ENCODE results near the gene CACUL1. TPM values are rescaled to one million over a fixed set of nuclear protein-coding genes. Genes with fewer than 3 reads are reported as not detected.
"Not testable (repeated sequence)": the region's sequence is repeated elsewhere in the genome, so short reads cannot be mapped to it uniquely, and the experiment has no call there.

Gene CACUL1
- total and polyA plus RNA-seq, 4 experiments from 2014 or later = 14.9 to 32.3 (median 31.3) TPM

GRCh38 chr10:118658762-118659161 lies 96.0 kb downstream of the CACUL1 start:
- peak overlapping the region; percentile 26 for H3K27ac ChIP-seq (ENCODE audit: low read depth, low read length)
- H3K27me3 ChIP-seq (ENCODE audit: insufficient read depth, low read length) = no peaks in the 10 kb centered on the region
- H3K36me3 Mint-ChIP-seq = peaks cover 0 to 13% of the 10 kb centered on the region in 2 donors
- intact Hi-C loops (cut with micrococcal nuclease) = loop anchor here (1.0 kb wide), 1 partner anchor 40 kb away; no protein-coding TSS in a partner anchor
- peaks cover 54 to 81% (median 73%) of the 10 kb centered on the region in 4 donors for H3K4me1 Mint-ChIP-seq
- peaks cover 60% of the 10 kb centered on the region for H3K4me1 ChIP-seq (ENCODE audit: insufficient read depth, low read length)
- H3K9me3 ChIP-seq (ENCODE audit: control insufficient read depth in 1 of 2, low read length in 2 of 2) = no peaks in the 10 kb centered on the region
- peak overlapping the region; percentile 19 to 85 (median 71) for H3K27ac Mint-ChIP-seq
- H3K4me3 Mint-ChIP-seq = peak overlapping the region in 7 of 8 donors; percentile 48 to 80 (median 59)
- H3K9me3 Mint-ChIP-seq = peaks cover 6 to 32% (median 15%) of the 10 kb centered on the region in 8 donors
- DNase-seq = no peak
- CTCF ChIA-PET (ENCODE audit: partially characterized antibody) = interaction anchor here (0.9 kb wide), 1 partner anchor 62 kb away, joined by 3 read pairs; no protein-coding TSS in a partner anchor
- H3K4me3 ChIP-seq (ENCODE audit: low read length in 2 of 2) = peak overlapping the region in 1 of 2 donors; percentile 28
- POLR2A ChIA-PET (ENCODE audit: partially characterized antibody) = interaction anchor here (1.8 to 2.1 kb wide), 2 partner anchors 34 to 40 kb away, joined by 4 to 9 read pairs; no protein-coding TSS in a partner anchor
- H3K27me3 Mint-ChIP-seq = peaks cover 2% of the 10 kb centered on the region in 2 donors
- H3K36me3 ChIP-seq (ENCODE audit: insufficient read depth, low read length) = no peaks in the 10 kb centered on the region

GRCh38 chr10:118658168-118658567 lies 96.6 kb downstream of the CACUL1 start:
- Histone ChIP-seq H3K4me1 (ENCODE audit: insufficient read depth, low read length) (peaks cover 54% of the 10 kb centered on the region), H3K4me3 (ENCODE audit: low read length in 2 of 2) (peak overlapping the region in 1 of 2 donors; percentile 28)
- ChIA-PET CTCF (ENCODE audit: partially characterized antibody) (interaction anchor here (0.9 to 1.5 kb wide), 3 partner anchors 35 to 64 kb away, joined by 3 to 5 read pairs (median 4); no protein-coding TSS in a partner anchor), POLR2A (ENCODE audit: partially characterized antibody) (interaction anchor here (1.8 to 2.1 kb wide), 2 partner anchors 34 to 40 kb away, joined by 4 to 9 read pairs; no protein-coding TSS in a partner anchor)
- Mint-ChIP-seq H3K4me1 (peaks cover 50 to 75% (median 68%) of the 10 kb centered on the region in 4 donors), H3K4me3 (peak overlapping the region; percentile 43 to 80 (median 58)), H3K36me3 (peaks cover 0 to 13% of the 10 kb centered on the region in 2 donors), H3K27ac (peak overlapping the region; percentile 19 to 85 (median 71)), H3K9me3 (peaks cover 6 to 33% (median 17%) of the 10 kb centered on the region in 8 donors)
- intact Hi-C loops (cut with micrococcal nuclease) = loop anchor here (1.0 kb wide), 1 partner anchor 40 kb away; no protein-coding TSS in a partner anchor
- H3K27me3 ChIP-seq (ENCODE audit: insufficient read depth, low read length); H3K36me3 ChIP-seq (ENCODE audit: insufficient read depth, low read length); H3K9me3 ChIP-seq (ENCODE audit: control insufficient read depth in 1 of 2, low read length in 2 of 2); H3K27me3 Mint-ChIP-seq; H3K27ac ChIP-seq (ENCODE audit: low read depth, low read length): not testable (repeated sequence)
- peak; percentile 58 to 71 (median 62) for DNase-seq

DNA sequence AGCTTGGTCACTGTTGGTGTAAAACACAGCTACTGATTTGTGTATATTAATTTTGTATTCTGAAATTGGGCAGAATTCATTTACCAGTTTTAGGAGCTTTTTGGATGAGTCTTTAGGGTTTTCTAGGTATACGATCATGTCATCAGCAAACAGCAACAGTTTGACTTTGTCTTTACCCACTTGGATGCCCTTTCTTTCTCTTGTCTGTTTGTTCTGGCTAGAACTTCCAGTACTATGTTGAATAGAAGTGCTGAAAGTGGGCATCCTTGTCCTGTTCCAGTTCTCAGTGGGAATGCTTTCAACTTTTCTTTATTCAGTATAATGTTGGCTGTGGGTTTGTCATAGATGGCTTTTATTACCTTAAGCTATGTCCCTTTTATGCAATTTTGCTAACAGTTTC lies 109.5 kb downstream of the CACUL1 start:
- H3K4me3 Mint-ChIP-seq; POLR2A ChIA-PET (ENCODE audit: partially characterized antibody); H3K4me3 ChIP-seq (ENCODE audit: low read length in 2 of 2); H3K27me3 ChIP-seq (ENCODE audit: insufficient read depth, low read length); intact Hi-C loops (cut with micrococcal nuclease); H3K4me1 Mint-ChIP-seq; H3K36me3 ChIP-seq (ENCODE audit: insufficient read depth, low read length); H3K4me1 ChIP-seq (ENCODE audit: insufficient read depth, low read length); DNase-seq; H3K27ac ChIP-seq (ENCODE audit: low read depth, low read length); CTCF ChIA-PET (ENCODE audit: partially characterized antibody); H3K27me3 Mint-ChIP-seq; H3K36me3 Mint-ChIP-seq; H3K9me3 ChIP-seq (ENCODE audit: control insufficient read depth in 1 of 2, low read length in 2 of 2): not testable (repeated sequence)
- H3K9me3 Mint-ChIP-seq = peaks cover 0 to 28% (median 11%) of the 10 kb centered on the region in 8 donors
- H3K27ac Mint-ChIP-seq = peak overlapping the region in 1 of 7 donors; percentile 45

- POLR2A ChIA-PET (ENCODE audit: partially characterized antibody) = no interaction called here
- Mint-ChIP-seq H3K27ac (no peak overlapping the region), H3K4me3 (no peak overlapping the region), H3K36me3 (peaks cover 0 to 4% of the 10 kb centered on the region in 2 donors), H3K4me1 (peaks cover 0 to 1% (median 0%) of the 10 kb centered on the region in 4 donors), H3K9me3 (peaks cover 0 to 22% (median 13%) of the 10 kb centered on the region in 8 donors), H3K27me3 (no peaks in the 10 kb centered on the region)
- Histone ChIP-seq H3K4me3 (ENCODE audit: low read length in 2 of 2) (no peak overlapping the region), H3K9me3 (ENCODE audit: control insufficient read depth in 1 of 2, low read length in 2 of 2) (no peaks in the 10 kb centered on the region), H3K27ac (ENCODE audit: low read depth, low read length) (no peak overlapping the region), H3K4me1 (ENCODE audit: insufficient read depth, low read length) (no peaks in the 10 kb centered on the region), H3K27me3 (ENCODE audit: insufficient read depth, low read length) (no peaks in the 10 kb centered on the region), H3K36me3 (ENCODE audit: insufficient read depth, low read length) (no peaks in the 10 kb centered on the region)
- CTCF ChIA-PET (ENCODE audit: partially characterized antibody) = no interaction called here
- no peak for DNase-seq
- intact Hi-C loops (cut with micrococcal nuclease) = no loop called here
Measured at GRCh38 chr10:118642228-118642627, 112.5 kb downstream of the CACUL1 start.

- CTCF ChIA-PET (ENCODE audit: partially characterized antibody) = no interaction called here
- POLR2A ChIA-PET (ENCODE audit: partially characterized antibody) = no interaction called here
- Histone ChIP-seq H3K4me3 (ENCODE audit: low read length in 2 of 2) (no peak overlapping the region), H3K27me3 (ENCODE audit: insufficient read depth, low read length) (no peaks in the 10 kb centered on the region), H3K4me1 (ENCODE audit: insufficient read depth, low read length) (no peaks in the 10 kb centered on the region), H3K36me3 (ENCODE audit: insufficient read depth, low read length) (no peaks in the 10 kb centered on the region), H3K9me3 (ENCODE audit: control insufficient read depth in 1 of 2, low read length in 2 of 2) (no peaks in the 10 kb centered on the region), H3K27ac (ENCODE audit: low read depth, low read length) (no peak overlapping the region)
- no peak overlapping the region for H3K4me3 Mint-ChIP-seq
- peaks cover 0 to 4% of the 10 kb centered on the region in 2 donors for H3K36me3 Mint-ChIP-seq
- intact Hi-C loops (cut with micrococcal nuclease) = no loop called here
- no peaks in the 10 kb centered on the region for H3K27me3 Mint-ChIP-seq
- H3K9me3 Mint-ChIP-seq = peaks cover 0 to 19% (median 13%) of the 10 kb centered on the region in 8 donors
- DNase-seq = no peak
- peaks cover 0 to 1% (median under 1%) of the 10 kb centered on the region in 4 donors for H3K4me1 Mint-ChIP-seq
- peak overlapping the region in 1 of 7 donors; percentile 31 for H3K27ac Mint-ChIP-seq
Measured at GRCh38 chr10:118638680-118639079, 116.1 kb downstream of the CACUL1 start.

- Histone ChIP-seq H3K27me3 (ENCODE audit: insufficient read depth, low read length) (no peaks in the 10 kb centered on the region), H3K4me1 (ENCODE audit: insufficient read depth, low read length) (no peaks in the 10 kb centered on the region), H3K4me3 (ENCODE audit: low read length in 2 of 2) (no peak overlapping the region), H3K9me3 (ENCODE audit: control insufficient read depth in 1 of 2, low read length in 2 of 2) (no peaks in the 10 kb centered on the region), H3K27ac (ENCODE audit: low read depth, low read length) (no peak overlapping the region), H3K36me3 (ENCODE audit: insufficient read depth, low read length) (no peaks in the 10 kb centered on the region)
- Mint-ChIP-seq H3K36me3 (peaks cover 0 to 4% of the 10 kb centered on the region in 2 donors), H3K4me3 (no peak overlapping the region), H3K27me3 (peaks cover 0 to 2% of the 10 kb centered on the region in 2 donors), H3K9me3 (peaks cover 0 to 15% (median 11%) of the 10 kb centered on the region in 8 donors), H3K4me1 (peaks cover 0 to 1% (median 0%) of the 10 kb centered on the region in 4 donors), H3K27ac (peak overlapping the region in 1 of 7 donors; percentile 10)
- CTCF ChIA-PET (ENCODE audit: partially characterized antibody) = interaction anchor here (0.6 to 3.1 kb wide), 3 partner anchors 9 to 67 kb away, joined by 3 to 9 read pairs (median 3); no protein-coding TSS in a partner anchor
- POLR2A ChIA-PET (ENCODE audit: partially characterized antibody) = no interaction called here
- intact Hi-C loops (cut with micrococcal nuclease) = no loop called here
- no peak for DNase-seq
Measured at GRCh38 chr10:118635674-118636402, 118.9 kb downstream of the CACUL1 start.

- no peak overlapping the region for H3K27ac Mint-ChIP-seq
Measured at GRCh38 chr10:118633786-118634185, 121.0 kb downstream of the CACUL1 start.

More at GRCh38 chr10:118633786-118634185, 121.0 kb downstream of the CACUL1 start:
- Mint-ChIP-seq H3K27me3 (peaks cover 0 to 7% of the 10 kb centered on the region in 2 donors), H3K4me1 (peaks cover 0 to 1% (median 0%) of the 10 kb centered on the region in 4 donors), H3K4me3 (no peak overlapping the region), H3K36me3 (no peaks in the 10 kb centered on the region), H3K9me3 (peaks cover 0 to 5% (median 0%) of the 10 kb centered on the region in 8 donors)
- no peak overlapping the region for H3K27ac ChIP-seq (ENCODE audit: low read depth, low read length)
- ChIA-PET CTCF (ENCODE audit: partially characterized antibody) (no interaction called here), POLR2A (ENCODE audit: partially characterized antibody) (no interaction called here)
- no peak overlapping the region for H3K4me3 ChIP-seq (ENCODE audit: low read length in 2 of 2)
- no peaks in the 10 kb centered on the region for H3K27me3 ChIP-seq (ENCODE audit: insufficient read depth, low read length)
- no peak for DNase-seq
- intact Hi-C loops (cut with micrococcal nuclease) = no loop called here
- H3K9me3 ChIP-seq (ENCODE audit: control insufficient read depth in 1 of 2, low read length in 2 of 2) = no peaks in the 10 kb centered on the region
- H3K4me1 ChIP-seq (ENCODE audit: insufficient read depth, low read length) = no peaks in the 10 kb centered on the region
- H3K36me3 ChIP-seq (ENCODE audit: insufficient read depth, low read length) = no peaks in the 10 kb centered on the region
